Skeletal muscle satellite cell (primary cell): ENCODE results near the gene NEK6.

Experiments used
- H3K27me3 ChIP-seq: 2 replicates; pipeline ENCODE4 v1.7.0; 2013; ENCODE audit warnings: low read length; ENCODE audit not compliant: control insufficient read depth, insufficient read depth
- H3K36me3 ChIP-seq: 2 replicates; pipeline ENCODE4 v1.7.0; 2013; ENCODE audit warnings: mild to moderate bottlenecking, control low read depth, low read length; ENCODE audit not compliant: insufficient read depth
- H3K4me1 ChIP-seq: 2 replicates; pipeline ENCODE4 v1.7.0; 2013; ENCODE audit warnings: low read length; ENCODE audit not compliant: control insufficient read depth, insufficient read depth
- H3K4me2 ChIP-seq: 2 replicates; pipeline ENCODE4 v1.7.0; 2013; ENCODE audit warnings: mild to moderate bottlenecking, low read length
- H3K4me3 ChIP-seq: 2 replicates; pipeline ENCODE4 v1.7.0; 2013; ENCODE audit warnings: low read length
- H3K9ac ChIP-seq: 2 replicates; pipeline ENCODE4 v1.7.0; 2013; ENCODE audit warnings: mild to moderate bottlenecking, low read depth, low read length, moderate library complexity
- H3K9me3 ChIP-seq: replicated peaks from 2 replicates; pipeline ENCODE4 v1.7.0; 2013; ENCODE audit warnings: mild to moderate bottlenecking, control low read depth, low read length

NEK6 gene

DNA sequence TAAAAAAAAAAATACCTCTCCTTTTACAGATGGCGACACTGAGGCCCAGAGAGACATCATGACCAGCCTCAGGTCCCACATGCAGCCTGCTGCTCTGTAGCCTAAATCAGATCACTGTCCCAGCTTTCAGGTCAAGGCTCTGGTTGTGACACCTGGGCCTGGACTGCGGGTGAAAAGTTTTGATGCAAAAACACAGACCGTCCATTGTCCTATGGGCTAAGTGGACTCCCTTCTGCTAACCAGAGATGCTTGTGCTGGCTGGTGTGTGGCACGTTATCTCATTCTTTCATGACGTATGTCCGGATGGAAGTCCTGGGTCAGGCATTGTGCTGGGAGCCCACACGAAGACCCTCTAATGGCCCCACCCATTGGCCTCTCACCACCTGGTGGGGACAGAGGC lies 7.8 kb downstream of the NEK6 start:
- Histone ChIP-seq H3K4me2 (no peak overlapping the region), H3K9ac (no peak overlapping the region), H3K9me3 (no peaks in the 10 kb centered on the region), H3K27me3 (no peaks in the 10 kb centered on the region), H3K4me3 (no peak overlapping the region), H3K4me1 (peaks cover 93% of the 10 kb centered on the region), H3K36me3 (peaks cover 61% of the 10 kb centered on the region)

DNA sequence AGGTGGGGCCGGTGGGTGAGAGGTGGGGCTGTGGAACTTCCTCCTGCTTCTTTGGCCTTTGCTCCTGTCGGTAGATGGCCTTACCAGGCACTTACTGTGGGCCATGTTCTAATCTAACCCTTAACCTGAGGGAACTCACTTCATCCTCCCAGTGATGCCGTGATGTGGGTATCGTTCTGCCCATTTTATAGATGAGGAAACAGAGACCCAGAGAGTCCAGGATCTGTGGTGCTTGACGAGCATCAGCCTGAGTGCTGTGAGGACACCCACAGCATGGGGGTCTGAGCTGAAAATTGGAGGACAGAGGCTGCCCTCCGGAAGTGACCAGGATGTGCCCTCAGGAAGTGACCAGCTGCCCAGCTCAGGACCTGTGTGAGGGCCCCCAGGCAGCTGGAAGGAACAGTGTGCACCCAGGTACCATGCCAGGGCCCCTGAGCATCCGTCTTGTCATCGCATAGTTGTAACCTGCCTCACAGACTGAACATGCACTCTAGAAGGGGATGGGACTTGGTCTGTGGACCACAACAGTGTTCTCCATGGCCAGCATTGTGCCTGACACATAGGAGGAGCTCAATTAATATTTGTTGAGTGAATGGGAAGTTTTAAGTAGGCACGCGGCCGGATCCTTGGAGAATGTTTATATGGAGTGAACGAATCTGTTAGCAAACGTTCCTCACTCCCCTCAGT lies 8.5 kb downstream of the NEK6 start:
- peaks cover 93% of the 10 kb centered on the region for H3K4me1 ChIP-seq
- H3K4me3 ChIP-seq = no peak overlapping the region

DNA sequence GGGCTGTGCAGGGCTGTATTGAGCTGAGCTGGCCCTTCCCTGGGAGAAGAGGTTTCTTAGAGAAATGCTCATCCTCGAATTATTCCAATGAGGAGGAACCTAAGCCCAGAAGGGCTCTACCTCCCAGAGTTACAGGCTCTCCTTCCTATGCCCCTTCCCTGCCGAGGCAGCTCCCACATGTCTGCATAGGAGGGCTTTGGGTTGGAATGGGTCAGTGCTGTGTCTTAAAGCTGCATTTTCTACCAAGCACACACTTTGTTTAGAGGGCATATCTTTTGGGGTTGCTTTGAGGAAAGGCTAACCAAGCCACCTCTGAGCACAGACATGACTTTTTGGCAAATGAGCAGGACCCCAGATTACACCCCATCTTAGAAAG lies 9.1 kb downstream of the NEK6 start:
- Histone ChIP-seq H3K36me3 (peaks cover 67% of the 10 kb centered on the region), H3K27me3 (no peaks in the 10 kb centered on the region), H3K4me3 (peak overlapping the region; percentile 39), H3K4me1 (peaks cover 93% of the 10 kb centered on the region), H3K9ac (peak overlapping the region; percentile 78), H3K9me3 (no peaks in the 10 kb centered on the region), H3K4me2 (peak overlapping the region; percentile 71)

More for the DNA sequence above, 8.5 kb downstream of the NEK6 start:
- Histone ChIP-seq H3K9me3 (no peaks in the 10 kb centered on the region), H3K36me3 (peaks cover 65% of the 10 kb centered on the region), H3K9ac (peak overlapping the region; percentile 78), H3K27me3 (no peaks in the 10 kb centered on the region), H3K4me2 (peak overlapping the region; percentile 71)

DNA sequence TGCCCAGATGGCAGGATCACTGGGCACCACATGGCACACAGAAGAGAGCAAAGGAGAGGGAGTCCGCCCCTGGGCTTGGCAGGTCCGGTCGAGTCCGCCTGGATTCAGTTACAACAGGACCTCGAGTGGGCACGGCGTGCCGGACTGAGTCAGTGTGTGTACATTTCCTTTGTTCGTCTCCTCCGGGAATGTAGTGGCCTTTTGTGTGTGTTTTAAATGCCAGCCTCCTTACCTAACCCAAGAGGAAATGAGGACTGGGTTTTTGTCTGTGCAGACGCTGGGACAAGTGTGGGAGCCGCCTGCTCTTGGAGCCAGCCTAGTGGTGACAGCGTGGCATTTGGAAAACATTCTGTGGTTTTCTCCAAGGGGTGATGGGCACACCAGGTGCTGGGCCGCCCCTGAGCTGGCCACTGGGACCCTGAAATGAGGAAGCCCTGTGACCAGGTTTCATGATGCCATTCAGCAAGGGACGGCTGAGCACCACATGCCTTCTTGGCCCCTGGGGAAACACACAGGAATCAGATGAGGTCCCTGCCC lies 9.6 kb downstream of the NEK6 start:
- Histone ChIP-seq H3K36me3 (peaks cover 70% of the 10 kb centered on the region), H3K9ac (peak overlapping the region; percentile 78)

GRCh38 chr9:124268248-124268647 lies 10.5 kb downstream of the NEK6 start:
- Histone ChIP-seq H3K27me3 (no peaks in the 10 kb centered on the region), H3K4me1 (peaks cover 89% of the 10 kb centered on the region), H3K9ac (peak overlapping the region; percentile 78), H3K4me2 (no peak overlapping the region), H3K9me3 (no peaks in the 10 kb centered on the region), H3K36me3 (peaks cover 69% of the 10 kb centered on the region), H3K4me3 (no peak overlapping the region)

More for the DNA sequence above, 9.6 kb downstream of the NEK6 start:
- no peaks in the 10 kb centered on the region for H3K9me3 ChIP-seq
- no peaks in the 10 kb centered on the region for H3K27me3 ChIP-seq
- peaks cover 93% of the 10 kb centered on the region for H3K4me1 ChIP-seq
- peak overlapping the region; percentile 71 for H3K4me2 ChIP-seq
- H3K4me3 ChIP-seq = peak overlapping the region; percentile 39

DNA sequence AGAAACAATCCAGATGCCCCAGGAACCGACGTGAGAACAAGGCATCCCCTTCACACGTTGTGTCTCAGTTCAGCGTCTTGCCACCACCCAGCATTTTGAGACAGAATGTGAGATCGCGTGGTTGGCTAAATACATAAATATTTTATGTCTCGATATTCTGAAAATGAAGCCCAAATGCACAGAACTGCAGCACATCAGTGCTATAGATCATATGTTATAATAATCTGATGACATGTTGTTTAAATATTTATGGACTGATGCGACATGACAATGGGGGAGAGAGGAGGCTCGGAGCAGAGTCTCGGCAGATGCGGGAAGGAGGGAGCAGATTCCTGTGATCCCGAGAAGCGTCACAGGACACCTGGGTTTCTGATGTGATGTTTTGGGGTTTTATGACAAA lies 10.9 kb downstream of the NEK6 start:
- peaks cover 68% of the 10 kb centered on the region for H3K36me3 ChIP-seq
- H3K4me1 ChIP-seq = peaks cover 86% of the 10 kb centered on the region
- no peak overlapping the region for H3K4me2 ChIP-seq
- H3K9ac ChIP-seq = no peak overlapping the region
- no peak overlapping the region for H3K4me3 ChIP-seq
- no peaks in the 10 kb centered on the region for H3K9me3 ChIP-seq
- no peaks in the 10 kb centered on the region for H3K27me3 ChIP-seq

DNA sequence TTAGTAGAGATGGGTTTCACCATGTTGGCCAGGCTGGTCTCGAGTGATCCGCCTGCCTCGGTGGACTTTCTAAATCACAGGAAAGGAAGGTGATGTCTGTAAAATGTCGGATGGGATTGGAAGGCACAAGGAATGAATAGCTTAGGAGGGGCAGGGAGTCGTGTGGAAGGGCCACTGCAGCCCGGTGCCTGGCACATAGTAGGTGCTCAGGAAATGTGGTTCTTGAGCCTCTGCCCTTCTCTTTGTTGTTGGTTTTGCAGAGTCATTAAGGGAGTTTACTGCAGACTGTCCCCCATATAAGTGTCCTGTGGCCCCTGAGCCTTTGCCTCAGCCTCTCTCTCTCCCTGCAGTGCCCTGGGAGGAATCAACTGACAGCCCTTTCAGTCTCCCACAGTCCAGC lies 11.8 kb downstream of the NEK6 start:
- no peak overlapping the region for H3K4me3 ChIP-seq
- H3K36me3 ChIP-seq = peaks cover 70% of the 10 kb centered on the region
- no peaks in the 10 kb centered on the region for H3K27me3 ChIP-seq
- H3K9ac ChIP-seq = no peak overlapping the region
- H3K9me3 ChIP-seq = no peaks in the 10 kb centered on the region
- H3K4me2 ChIP-seq = no peak overlapping the region
- H3K4me1 ChIP-seq = peaks cover 78% of the 10 kb centered on the region

DNA sequence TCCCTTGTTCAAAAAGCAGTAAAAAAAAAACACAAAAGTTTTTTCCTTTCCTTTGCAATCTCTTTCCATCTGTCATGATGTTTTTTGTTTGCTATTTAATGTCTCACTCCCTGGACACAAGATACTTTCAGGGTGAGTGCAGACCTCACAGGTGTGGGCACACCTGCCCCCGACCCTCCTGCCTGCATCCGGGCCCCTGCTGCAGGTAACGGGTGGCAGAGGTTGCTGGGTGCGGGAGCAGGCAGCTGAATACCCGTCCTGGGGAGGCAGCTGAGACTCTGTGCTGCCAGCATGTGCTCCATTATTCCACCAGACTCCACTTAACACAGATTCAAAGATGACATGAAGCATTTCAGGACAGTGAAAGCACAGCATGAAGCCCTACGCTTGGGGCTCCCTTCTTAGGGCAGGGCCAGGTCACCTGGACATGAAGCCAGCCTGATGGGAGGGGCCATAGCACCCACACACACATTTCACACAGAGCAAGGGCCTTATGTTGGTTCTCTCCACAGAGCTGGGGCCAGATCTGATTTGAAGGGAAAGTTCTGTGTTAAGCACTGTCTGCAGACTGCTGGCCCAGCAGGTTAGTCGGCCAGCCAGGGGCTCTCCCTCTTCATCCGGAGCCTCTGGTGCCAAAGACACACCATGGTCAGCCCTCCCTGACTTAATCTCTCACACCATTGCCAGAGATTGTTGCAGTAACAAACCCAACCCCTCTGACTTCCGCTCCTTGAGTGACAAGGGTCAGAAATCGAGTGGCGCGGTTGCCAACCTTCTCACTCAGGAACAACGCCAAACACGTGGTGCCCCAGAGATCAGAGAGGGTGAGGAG lies 13.0 kb downstream of the NEK6 start:
- Histone ChIP-seq H3K4me2 (peak overlapping the region; percentile 31), H3K27me3 (no peaks in the 10 kb centered on the region), H3K36me3 (peaks cover 73% of the 10 kb centered on the region), H3K9me3 (no peaks in the 10 kb centered on the region), H3K4me3 (no peak overlapping the region), H3K4me1 (peaks cover 70% of the 10 kb centered on the region), H3K9ac (peak overlapping the region; percentile 31)

GRCh38 chr9:124271660-124272059 lies 13.9 kb downstream of the NEK6 start:
- H3K27me3 ChIP-seq = no peaks in the 10 kb centered on the region
- no peak overlapping the region for H3K4me3 ChIP-seq
- H3K9me3 ChIP-seq = no peaks in the 10 kb centered on the region
- H3K9ac ChIP-seq = peak overlapping the region; percentile 31
- peaks cover 61% of the 10 kb centered on the region for H3K4me1 ChIP-seq
- H3K4me2 ChIP-seq = peak overlapping the region; percentile 31
- H3K36me3 ChIP-seq = peaks cover 70% of the 10 kb centered on the region

- Histone ChIP-seq H3K9ac (no peak overlapping the region), H3K4me3 (no peak overlapping the region), H3K4me1 (peaks cover 56% of the 10 kb centered on the region), H3K4me2 (no peak overlapping the region), H3K9me3 (no peaks in the 10 kb centered on the region), H3K36me3 (peaks cover 73% of the 10 kb centered on the region), H3K27me3 (no peaks in the 10 kb centered on the region)
Observed at GRCh38 chr9:124272118-124272517, 14.4 kb downstream of the NEK6 start.

GRCh38 chr9:124272979-124273378 lies 15.2 kb downstream of the NEK6 start:
- no peaks in the 10 kb centered on the region for H3K27me3 ChIP-seq
- H3K4me1 ChIP-seq = peaks cover 49% of the 10 kb centered on the region
- H3K4me2 ChIP-seq = no peak overlapping the region
- no peaks in the 10 kb centered on the region for H3K9me3 ChIP-seq
- H3K9ac ChIP-seq = no peak overlapping the region
- H3K36me3 ChIP-seq = peaks cover 70% of the 10 kb centered on the region
- H3K4me3 ChIP-seq = no peak overlapping the region
